Measurements from ENCODE around the gene SLC9A7.
A peak's percentile ranks its signal among the peaks of the same experiment; 100 is the strongest.

SLC9A7 gene

DNA sequence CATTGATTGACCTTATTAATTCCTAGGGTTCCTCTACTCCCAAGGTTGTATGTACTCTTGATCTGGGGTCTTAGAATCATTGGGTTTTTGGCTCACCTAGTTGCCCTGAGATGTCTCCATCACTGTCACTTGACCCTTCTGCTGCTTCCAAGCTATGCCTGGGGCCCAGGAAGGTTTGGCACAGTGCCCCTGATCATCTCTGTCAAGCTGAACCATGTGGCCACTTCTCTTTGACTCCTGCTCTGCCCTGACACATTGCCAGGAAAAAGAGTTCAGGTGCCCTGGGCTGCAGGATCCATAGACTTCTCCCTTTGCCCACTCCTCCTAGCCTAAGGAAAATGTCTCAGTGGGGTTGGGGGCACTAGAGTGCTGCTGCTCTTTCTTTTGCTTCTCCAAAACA lies 189.3 kb downstream of the SLC9A7 start:
- no peak for DNase-seq

DNA sequence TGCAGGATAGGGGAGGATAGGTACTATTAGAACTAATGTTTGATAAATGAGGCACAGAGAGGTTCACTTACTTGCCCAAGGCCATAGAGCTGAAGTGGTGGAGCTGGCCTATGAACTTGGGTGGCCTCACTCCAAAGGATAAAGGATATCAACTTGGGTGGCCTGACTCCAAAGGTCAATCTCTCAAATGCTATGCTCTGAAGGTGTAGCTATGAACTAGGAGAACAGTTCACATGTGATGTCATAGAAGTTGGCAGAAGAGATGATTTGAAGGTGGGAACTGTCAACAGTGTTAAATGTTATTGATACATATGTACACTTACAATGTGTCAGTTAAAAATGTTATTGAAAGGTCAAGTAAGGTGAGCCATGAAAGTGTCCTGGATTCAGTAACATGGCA lies 191.5 kb downstream of the SLC9A7 start:
- DNase-seq, result no peak

DNA sequence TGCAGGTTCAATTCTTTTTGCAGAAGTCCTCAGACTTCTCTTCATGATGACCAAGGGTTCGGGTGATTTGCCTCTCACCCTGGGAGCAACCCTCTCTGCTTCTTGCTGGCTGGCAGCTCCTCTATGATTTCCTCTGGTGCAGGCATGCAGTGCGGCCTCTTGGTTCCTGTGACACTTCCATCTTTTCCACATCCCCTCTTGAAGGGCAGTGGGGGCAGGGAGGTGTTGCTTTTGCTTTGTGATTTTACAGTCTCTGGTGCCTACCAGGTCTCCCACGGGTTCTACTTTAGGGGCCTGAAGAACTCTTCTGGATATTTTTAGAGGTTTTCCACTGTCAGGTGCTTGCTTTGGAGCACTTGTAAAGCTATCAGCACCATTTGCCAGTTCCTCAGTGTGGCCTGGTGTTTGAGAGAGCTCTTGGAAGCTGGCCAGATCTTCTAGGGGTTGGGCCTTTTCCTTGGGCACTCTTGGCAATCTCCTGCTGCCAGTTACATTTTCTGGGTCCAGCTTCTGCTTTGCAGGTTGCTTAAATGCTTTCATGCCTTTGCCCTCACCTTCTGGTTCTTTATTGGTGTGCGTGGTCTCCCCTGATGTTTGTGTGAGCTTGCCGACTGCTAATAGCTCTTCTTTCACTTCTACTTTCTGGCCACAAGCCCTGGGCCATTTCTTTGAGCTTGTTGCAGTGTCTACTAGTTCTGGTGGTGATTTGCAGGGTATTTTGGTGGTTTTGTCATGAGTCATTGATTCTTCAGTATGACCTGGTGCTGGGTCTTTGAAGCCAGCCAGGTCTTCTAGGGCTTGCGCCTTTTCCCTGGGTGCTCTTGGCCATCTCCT lies 196.9 kb downstream of the SLC9A7 start:
- DNase-seq, result peak; percentile 6

DNA sequence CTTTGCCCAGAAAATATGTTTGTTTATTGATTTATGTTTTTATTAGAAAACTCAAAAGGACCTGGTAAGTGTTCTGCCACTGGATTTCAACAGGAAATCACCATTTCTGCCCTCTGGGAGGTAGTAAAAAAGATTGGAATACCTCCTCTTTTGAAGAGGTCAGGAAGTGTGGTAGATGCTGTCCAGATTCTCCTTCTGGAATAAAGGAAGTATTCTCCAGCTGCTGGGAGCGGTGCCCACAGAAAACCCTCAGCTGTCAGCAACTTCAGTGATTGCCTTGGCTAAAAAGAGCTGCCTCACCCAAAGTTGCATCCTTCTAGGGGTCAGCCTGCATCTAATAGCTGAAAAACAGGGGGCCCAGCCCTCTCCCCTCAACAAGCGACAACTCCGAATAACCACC lies 199.9 kb downstream of the SLC9A7 start:
- DNase-seq, result no peak

DNA sequence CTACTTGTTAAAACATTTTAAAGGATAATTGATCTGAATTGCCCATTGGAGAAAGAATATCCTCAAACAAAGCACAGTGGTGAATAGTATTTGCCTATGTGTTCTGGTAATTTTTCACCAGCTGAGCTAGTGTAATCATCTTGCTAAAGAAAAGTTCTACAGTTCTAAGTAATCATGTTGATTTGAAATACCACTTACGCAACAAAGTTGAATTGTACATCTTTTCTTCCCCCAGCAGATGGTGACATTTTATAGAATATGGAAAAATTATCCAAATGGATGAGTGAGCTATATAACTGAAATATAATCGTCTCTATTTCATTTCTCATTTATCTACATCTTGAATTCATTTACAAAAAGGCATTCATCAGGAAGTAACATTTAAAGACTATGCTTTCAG lies 204.0 kb downstream of the SLC9A7 start:
- DNase-seq, result peak; percentile 45

DNA sequence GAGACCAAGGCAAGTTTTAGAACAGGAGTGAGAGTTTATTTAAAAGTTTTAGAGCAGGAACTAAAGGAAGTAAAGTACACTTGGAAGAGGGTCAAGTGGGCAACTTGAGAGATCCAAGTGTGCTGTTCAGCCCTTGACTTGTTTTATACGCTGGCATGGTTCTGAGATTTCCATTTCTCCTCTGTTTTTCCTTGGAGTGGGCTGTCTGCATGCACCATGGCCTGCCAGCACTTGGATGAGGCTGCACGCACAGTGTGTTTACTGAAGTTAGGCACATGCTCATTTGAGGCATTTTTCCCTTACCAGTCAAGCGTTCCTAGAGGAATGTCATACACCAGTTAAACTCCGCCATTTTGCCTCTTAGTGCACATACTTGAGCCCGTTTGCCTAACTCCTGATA lies 205.0 kb downstream of the SLC9A7 start:
- DNase-seq, result no peak

DNA sequence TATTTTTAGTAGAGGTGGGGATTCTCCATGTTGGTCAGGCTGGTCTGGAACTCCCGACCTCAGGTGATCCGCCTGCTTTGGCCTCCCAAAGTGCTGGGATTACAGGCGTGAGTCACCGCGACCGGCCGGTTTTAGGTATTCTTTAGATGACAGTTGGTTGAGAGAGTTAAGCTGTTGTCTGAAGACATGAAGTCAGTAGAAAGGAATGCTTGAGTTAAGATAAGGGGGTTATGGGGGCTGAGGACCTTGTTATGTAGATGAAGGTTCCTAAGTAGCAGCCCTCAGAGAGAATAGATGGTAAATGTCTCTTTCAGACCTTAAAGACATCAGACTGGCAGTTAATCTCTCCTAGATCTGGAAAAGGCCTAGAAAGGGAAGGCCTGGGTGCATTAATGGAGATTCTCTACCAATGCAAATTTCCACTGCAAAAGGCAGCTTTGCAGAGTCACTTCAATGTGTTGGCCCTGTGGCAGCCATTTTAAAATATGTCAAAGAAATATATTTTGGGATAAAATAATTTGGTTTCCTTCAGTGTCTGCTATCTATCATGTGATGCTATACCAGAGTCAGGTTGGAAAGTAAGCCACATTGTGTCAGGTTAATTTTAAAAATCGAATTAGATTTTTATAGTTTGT lies 207.3 kb downstream of the SLC9A7 start:
- DNase-seq, result no peak

DNA sequence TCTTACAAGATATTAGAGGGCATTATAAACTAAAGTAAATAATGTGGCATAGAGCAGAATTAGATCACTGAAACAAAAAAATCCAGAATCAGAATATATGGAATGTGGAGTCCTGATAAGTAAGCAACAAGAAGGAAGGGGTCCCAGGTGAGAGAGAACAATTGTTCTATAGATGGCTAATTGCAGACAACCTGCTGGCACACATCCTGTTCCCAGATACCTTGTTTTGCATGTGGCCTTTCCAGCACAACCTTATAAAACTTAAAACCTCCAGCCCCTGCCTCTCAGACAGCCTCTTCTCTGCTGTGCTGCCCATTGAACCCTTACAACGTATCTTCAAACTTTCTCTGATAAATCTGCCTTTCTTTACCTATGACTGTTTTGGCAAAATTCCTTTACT lies 209.0 kb downstream of the SLC9A7 start:
- no peak for DNase-seq
